ENCODE results near the gene CENPP. TPM values are rescaled to one million over a fixed set of nuclear protein-coding genes. Genes with fewer than 3 reads are reported as not detected.
"Not testable (repeated sequence)": the region's sequence is repeated elsewhere in the genome, so short reads cannot be mapped to it uniquely, and the experiment has no call there.

CENPP gene
- total RNA-seq, 1 donor, result 5.4 TPM

- Histone ChIP-seq H3K27ac (ENCODE audit: low read depth, low read length) (no peak overlapping the region), H3K4me3 (ENCODE audit: insufficient read depth, low read length) (no peak overlapping the region), H2AFZ (ENCODE audit: low read length) (no peak overlapping the region), H3K9me3 (ENCODE audit: low read depth, low read length) (no peaks in the 10 kb centered on the region), H3K79me2 (ENCODE audit: insufficient read depth, low read length) (no peaks in the 10 kb centered on the region), H3K27me3 (ENCODE audit: insufficient read depth, low read length) (no peaks in the 10 kb centered on the region), H3K4me2 (ENCODE audit: insufficient read depth, low read length) (no peak overlapping the region), H4K20me1 (ENCODE audit: insufficient read depth, low read length) (peaks cover 6% of the 10 kb centered on the region), H3K36me3 (ENCODE audit: insufficient read depth, low read length) (peaks cover 60% of the 10 kb centered on the region), H3K4me1 (ENCODE audit: insufficient read depth, low read length) (peaks cover 3% of the 10 kb centered on the region)
- no peak for DNase-seq (ENCODE audit: insufficient read length, low spot score, missing footprints)
- no peak for TF ChIP-seq CTCF (IDR thresholded peaks at IDR 0.05; ENCODE audit: extremely low read depth, low read depth, low read length)
Measured at GRCh38 chr9:92617951-92618510, 292.3 kb downstream of the CENPP start.

- no peak overlapping the region for H3K4me2 ChIP-seq (ENCODE audit: insufficient read depth, low read length)
- no peak for DNase-seq (ENCODE audit: insufficient read length, low spot score, missing footprints)
- H3K4me3 ChIP-seq (ENCODE audit: insufficient read depth, low read length), result no peak overlapping the region
- no peaks in the 10 kb centered on the region for H3K27me3 ChIP-seq (ENCODE audit: insufficient read depth, low read length)
- peaks cover 3% of the 10 kb centered on the region for H3K4me1 ChIP-seq (ENCODE audit: insufficient read depth, low read length)
- no peak overlapping the region for H3K27ac ChIP-seq (ENCODE audit: low read depth, low read length)
- TF ChIP-seq CTCF (IDR thresholded peaks at IDR 0.05; ENCODE audit: extremely low read depth, low read depth, low read length), result no peak
- no peaks in the 10 kb centered on the region for H3K9me3 ChIP-seq (ENCODE audit: low read depth, low read length)
- peaks cover 6% of the 10 kb centered on the region for H4K20me1 ChIP-seq (ENCODE audit: insufficient read depth, low read length)
- no peaks in the 10 kb centered on the region for H3K79me2 ChIP-seq (ENCODE audit: insufficient read depth, low read length)
- peaks cover 56% of the 10 kb centered on the region for H3K36me3 ChIP-seq (ENCODE audit: insufficient read depth, low read length)
- H2AFZ ChIP-seq (ENCODE audit: low read length), result no peak overlapping the region
Measured at GRCh38 chr9:92618633-92619225, 293.0 kb downstream of the CENPP start.

- Histone ChIP-seq H3K4me1 (ENCODE audit: insufficient read depth, low read length) (peaks cover 3% of the 10 kb centered on the region), H2AFZ (ENCODE audit: low read length) (no peak overlapping the region), H3K36me3 (ENCODE audit: insufficient read depth, low read length) (peaks cover 65% of the 10 kb centered on the region), H3K79me2 (ENCODE audit: insufficient read depth, low read length) (no peaks in the 10 kb centered on the region), H4K20me1 (ENCODE audit: insufficient read depth, low read length) (peaks cover 6% of the 10 kb centered on the region), H3K27me3 (ENCODE audit: insufficient read depth, low read length) (no peaks in the 10 kb centered on the region), H3K27ac (ENCODE audit: low read depth, low read length) (no peak overlapping the region), H3K9me3 (ENCODE audit: low read depth, low read length) (no peaks in the 10 kb centered on the region), H3K4me3 (ENCODE audit: insufficient read depth, low read length) (no peak overlapping the region), H3K4me2 (ENCODE audit: insufficient read depth, low read length) (no peak overlapping the region)
- no peak for DNase-seq (ENCODE audit: insufficient read length, low spot score, missing footprints)
- no peak for TF ChIP-seq CTCF (IDR thresholded peaks at IDR 0.05; ENCODE audit: extremely low read depth, low read depth, low read length)
Measured at GRCh38 chr9:92619601-92620300, 294.0 kb downstream of the CENPP start.

GRCh38 chr9:92620845-92621244 is 295.1 kb downstream of the CENPP start:
- H3K4me2 ChIP-seq (ENCODE audit: insufficient read depth, low read length), result no peak overlapping the region
- no peak overlapping the region for H2AFZ ChIP-seq (ENCODE audit: low read length)
- no peak for TF ChIP-seq CTCF (IDR thresholded peaks at IDR 0.05; ENCODE audit: extremely low read depth, low read depth, low read length)
- H3K9me3 ChIP-seq (ENCODE audit: low read depth, low read length), result no peaks in the 10 kb centered on the region
- H3K27me3 ChIP-seq (ENCODE audit: insufficient read depth, low read length), result no peaks in the 10 kb centered on the region
- peaks cover 67% of the 10 kb centered on the region for H3K36me3 ChIP-seq (ENCODE audit: insufficient read depth, low read length)
- DNase-seq (ENCODE audit: insufficient read length, low spot score, missing footprints), result no peak
- no peak overlapping the region for H3K4me3 ChIP-seq (ENCODE audit: insufficient read depth, low read length)
- peaks cover 6% of the 10 kb centered on the region for H4K20me1 ChIP-seq (ENCODE audit: insufficient read depth, low read length)
- no peak overlapping the region for H3K27ac ChIP-seq (ENCODE audit: low read depth, low read length)
- H3K79me2 ChIP-seq (ENCODE audit: insufficient read depth, low read length), result no peaks in the 10 kb centered on the region
- no peaks in the 10 kb centered on the region for H3K4me1 ChIP-seq (ENCODE audit: insufficient read depth, low read length)

- not testable (repeated sequence) for H3K4me3 ChIP-seq (ENCODE audit: insufficient read depth, low read length); H3K27ac ChIP-seq (ENCODE audit: low read depth, low read length); H3K4me2 ChIP-seq (ENCODE audit: insufficient read depth, low read length); H2AFZ ChIP-seq (ENCODE audit: low read length); H4K20me1 ChIP-seq (ENCODE audit: insufficient read depth, low read length); H3K9me3 ChIP-seq (ENCODE audit: low read depth, low read length); H3K27me3 ChIP-seq (ENCODE audit: insufficient read depth, low read length); DNase-seq (ENCODE audit: insufficient read length, low spot score, missing footprints); H3K4me1 ChIP-seq (ENCODE audit: insufficient read depth, low read length)
- H3K79me2 ChIP-seq (ENCODE audit: insufficient read depth, low read length), result peaks cover 13% of the 10 kb centered on the region
- peaks cover 42% of the 10 kb centered on the region for H3K36me3 ChIP-seq (ENCODE audit: insufficient read depth, low read length)
Measured at GRCh38 chr9:92623936-92624335, 298.2 kb downstream of the CENPP start.

Measured in osteoblast (primary cell).